HepG2 (cell line): ENCODE results near the gene RNF25. TPM values are rescaled to one million over a fixed set of nuclear protein-coding genes. Genes with fewer than 3 reads are reported as not detected.

Experiments used
- AGO2 ChIP-seq: fragments of 200-400 bp; formaldehyde crosslinking; optimal IDR thresholded peaks from 2 replicates; pipeline ENCODE3; 2017; ENCODE audit warnings: mild to moderate bottlenecking, low read depth, low read length, moderate library complexity
- ATF7 ChIP-seq, 2 experiments: fragments of 450-650 bp in 1 of 2; sonication (generic) in 1 of 2; formaldehyde crosslinking in 1 of 2; IDR thresholded peaks; 2 replicates each; pipeline versions ENCODE4 v1.4.0 to v1.6.1; 2016 to 2020; ENCODE audit warnings: antibody characterized with exemption in 1 of 2, mild to moderate bottlenecking in 1 of 2, missing genetic modification reagents in 1 of 2
- DMAP1 ChIP-seq: IDR thresholded peaks from 2 replicates; pipeline ENCODE4 v1.6.1; 2016
- FOSL1 ChIP-seq: sonication (generic); formaldehyde crosslinking; IDR thresholded peaks from 2 replicates; pipeline ENCODE4 v1.9.0; 2021; ENCODE audit warnings: missing genetic modification reagents, borderline replicate concordance
- GABPA ChIP-seq, 2 experiments: IDR thresholded peaks; 2 replicates each; pipeline ENCODE4 v1.6.1; 2011 to 2016; ENCODE audit warnings: low read depth in 2 of 2, low read length in 1 of 2, missing biosample characterization in 1 of 2, missing genetic modification characterization in 1 of 2
- GZF1 ChIP-seq: sonication (generic); formaldehyde crosslinking; IDR thresholded peaks from 2 replicates; pipeline ENCODE4 v1.5.1; 2020; ENCODE audit warnings: mild to moderate bottlenecking, missing genetic modification reagents
- KLF9 ChIP-seq: IDR thresholded peaks from 2 replicates; pipeline ENCODE4 v1.6.1; 2016; ENCODE audit warnings: low read depth
- MYNN ChIP-seq: sonication (generic); formaldehyde crosslinking; IDR thresholded peaks from 2 replicates; pipeline ENCODE4 v1.4.0; 2020; ENCODE audit warnings: mild to moderate bottlenecking, low read depth, missing genetic modification reagents
- NONO ChIP-seq, 2 experiments: fragments of 450-650 bp in 1 of 2; sonication (generic) in 1 of 2; formaldehyde crosslinking in 1 of 2; IDR thresholded peaks in 1 of 2; conservative IDR thresholded peaks in 1 of 2; 2 replicates each; pipeline versions ENCODE4 v1.6.1 to v1.8.0; 2017 to 2022; ENCODE audit warnings: mild to moderate bottlenecking in 1 of 2, missing genetic modification reagents in 1 of 2, moderate library complexity in 1 of 2
- TBP ChIP-seq: sonication (generic); formaldehyde crosslinking; IDR thresholded peaks from 2 replicates; pipeline ENCODE4 v1.5.0; 2020; ENCODE audit warnings: missing genetic modification reagents
- U2AF1 ChIP-seq: fragments of 200-400 bp; formaldehyde crosslinking; optimal IDR thresholded peaks from 2 replicates; pipeline ENCODE3; 2017; ENCODE audit warnings: mild to moderate bottlenecking, low read depth, low read length
- YEATS4 ChIP-seq: sonication (generic); formaldehyde crosslinking; IDR thresholded peaks from 2 replicates; pipeline ENCODE4 v1.4.0; 2020; ENCODE audit warnings: missing genetic modification reagents, borderline replicate concordance
- ZBTB14 ChIP-seq: sonication (generic); formaldehyde crosslinking; IDR thresholded peaks from 2 replicates; pipeline ENCODE4 v1.4.0; 2020; ENCODE audit warnings: missing genetic modification reagents
- ZBTB20 ChIP-seq: sonication (generic); formaldehyde crosslinking; IDR thresholded peaks from 2 replicates; pipeline ENCODE4 v1.8.1; 2023; ENCODE audit warnings: missing genetic modification reagents, low read depth, mild to moderate bottlenecking, borderline replicate concordance
- ZNF282 ChIP-seq: fragments of 450-650 bp; IDR thresholded peaks from 2 replicates; pipeline ENCODE4 v1.6.1; 2018; ENCODE audit not compliant: partially characterized antibody
- ZNF292 ChIP-seq: sonication (generic); formaldehyde crosslinking; IDR thresholded peaks from 2 replicates; pipeline ENCODE4 v1.8.1; 2022; ENCODE audit warnings: mild to moderate bottlenecking, low read depth, missing genetic modification reagents, borderline replicate concordance
- ZNF446 ChIP-seq: sonication (generic); formaldehyde crosslinking; IDR thresholded peaks from 2 replicates; pipeline ENCODE4 v1.5.0; 2020; ENCODE audit warnings: mild to moderate bottlenecking, missing genetic modification reagents
- ZNF468 ChIP-seq: sonication (generic); formaldehyde crosslinking; IDR thresholded peaks from 2 replicates; pipeline ENCODE4 v1.8.0; 2022; ENCODE audit warnings: mild to moderate bottlenecking, moderate library complexity, missing genetic modification reagents
- ZNF558 ChIP-seq: sonication (generic); formaldehyde crosslinking; IDR thresholded peaks from 2 replicates; pipeline ENCODE4 v1.9.0; 2022; ENCODE audit warnings: mild to moderate bottlenecking, missing genetic modification reagents, borderline replicate concordance
- ZNF589 ChIP-seq: sonication (generic); formaldehyde crosslinking; conservative IDR thresholded peaks from 2 replicates; pipeline ENCODE4 v1.8.0; 2022; ENCODE audit warnings: mild to moderate bottlenecking, moderate library complexity, missing genetic modification reagents
- ZNF615 ChIP-seq: sonication (generic); formaldehyde crosslinking; IDR thresholded peaks from 2 replicates; pipeline ENCODE4 v1.5.0; 2020; ENCODE audit warnings: mild to moderate bottlenecking, missing genetic modification reagents, borderline replicate concordance
- ZNF660 ChIP-seq: sonication (generic); formaldehyde crosslinking; IDR thresholded peaks from 2 replicates; pipeline ENCODE4 v1.5.1; 2020; ENCODE audit warnings: mild to moderate bottlenecking, low read depth, missing genetic modification reagents, borderline replicate concordance
- ZNF816 ChIP-seq: sonication (generic); formaldehyde crosslinking; IDR thresholded peaks from 2 replicates; pipeline ENCODE4 v1.8.0; 2022; ENCODE audit warnings: missing genetic modification reagents, mild to moderate bottlenecking, borderline replicate concordance
- ZNF879 ChIP-seq: sonication (generic); formaldehyde crosslinking; IDR thresholded peaks from 2 replicates; pipeline ENCODE4 v1.8.1; 2023; ENCODE audit warnings: missing genetic modification reagents
- ZNF891 ChIP-seq: sonication (generic); formaldehyde crosslinking; IDR thresholded peaks from 2 replicates; pipeline ENCODE4 v1.5.0; 2020; ENCODE audit warnings: mild to moderate bottlenecking, missing genetic modification reagents
- polyA plus RNA-seq, 8 experiments: library from polyadenylated mRNA; depleted of rRNA in 3 of 8; stranded (reverse) in 7 of 8; unstranded in 1 of 8; fragments of >200 nt; fragmentation: Illumina TruSeq in 4 of 8; extraction: Trizol in 4 of 8; gene quantifications; 2 replicates each; pipeline versions ENCODE4 v1.2.1 to v1.2.3, GENCODE V29; 2011 to 2016; ENCODE audit warnings: low read depth in 4 of 8, missing spikeins in 1 of 8, mixed read lengths in 1 of 8; ENCODE audit not compliant: insufficient read depth in 1 of 8
- total RNA-seq, 5 experiments: library from RNA; depleted of rRNA; stranded (reverse); fragments of >200 nt; fragmentation: Illumina TruSeq; extraction: Trizol; gene quantifications; 2 replicates each; pipeline ENCODE4 v1.2.3, GENCODE V29; 2016; ENCODE audit warnings: low read depth in 1 of 5
- TF ChIP-seq, protein P1 (sequence below): sonication (generic); formaldehyde crosslinking; IDR thresholded peaks from 2 replicates; pipeline ENCODE4 v1.8.0; 2022; ENCODE audit warnings: missing genetic modification reagents, mild to moderate bottlenecking, moderate library complexity, borderline replicate concordance

Gene RNF25
- total and polyA plus RNA-seq, 2 of the 13 experiments (the other 11 are each of a cell fraction or from before 2014, with no cell fraction given): 37.0 to 87.6 TPM

GRCh38 chr2:218710687-218711549 lies 39.1 kb upstream of the RNF25 start, which contains the start of gene TTLL4 (continued):
- TF ChIP-seq, protein P1, sequence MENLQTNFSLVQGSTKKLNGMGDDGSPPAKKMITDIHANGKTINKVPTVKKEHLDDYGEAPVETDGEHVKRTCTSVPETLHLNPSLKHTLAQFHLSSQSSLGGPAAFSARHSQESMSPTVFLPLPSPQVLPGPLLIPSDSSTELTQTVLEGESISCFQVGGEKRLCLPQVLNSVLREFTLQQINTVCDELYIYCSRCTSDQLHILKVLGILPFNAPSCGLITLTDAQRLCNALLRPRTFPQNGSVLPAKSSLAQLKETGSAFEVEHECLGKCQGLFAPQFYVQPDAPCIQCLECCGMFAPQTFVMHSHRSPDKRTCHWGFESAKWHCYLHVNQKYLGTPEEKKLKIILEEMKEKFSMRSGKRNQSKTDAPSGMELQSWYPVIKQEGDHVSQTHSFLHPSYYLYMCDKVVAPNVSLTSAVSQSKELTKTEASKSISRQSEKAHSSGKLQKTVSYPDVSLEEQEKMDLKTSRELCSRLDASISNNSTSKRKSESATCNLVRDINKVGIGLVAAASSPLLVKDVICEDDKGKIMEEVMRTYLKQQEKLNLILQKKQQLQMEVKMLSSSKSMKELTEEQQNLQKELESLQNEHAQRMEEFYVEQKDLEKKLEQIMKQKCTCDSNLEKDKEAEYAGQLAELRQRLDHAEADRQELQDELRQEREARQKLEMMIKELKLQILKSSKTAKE (CRISPR knock-in tag): no peak
- 0 out of 2 replicates have a peak, but pooled peaks have one; percentile 49 for TF ChIP-seq ZNF660 (CRISPR knock-in tag)
- peak; percentile 86 for TF ChIP-seq GZF1 (CRISPR knock-in tag)
- peak; percentile 93 for TF ChIP-seq AGO2
- no peak; the same call in 1 of the 2 replicates for TF ChIP-seq ZNF589 (CRISPR knock-in tag)
- TF ChIP-seq ZBTB20 (CRISPR knock-in tag): 0 out of 2 replicates have a peak, but pooled peaks have one; percentile 56
- peak; percentile 60; the same call in 1 of the 2 replicates for TF ChIP-seq TBP (CRISPR knock-in tag)
- TF ChIP-seq ZNF558 (CRISPR knock-in tag): peak; percentile 64; the same call in 1 of the 2 replicates
- TF ChIP-seq ZNF446 (CRISPR knock-in tag): peak; percentile 76; the same call in 1 of the 2 replicates
- no peak for TF ChIP-seq NONO (IDR thresholded peaks at IDR 0.05)
- peak; percentile 98 for TF ChIP-seq NONO (CRISPR knock-in tag; conservative IDR thresholded peaks at IDR 0.05)
- TF ChIP-seq ZNF468 (CRISPR knock-in tag): no peak
- TF ChIP-seq KLF9: peak; percentile 76; the same call in 1 of the 2 replicates
- TF ChIP-seq ZNF615 (CRISPR knock-in tag): 0 out of 2 replicates have a peak, but pooled peaks have one; percentile 71
- TF ChIP-seq GABPA (IDR thresholded peaks at IDR 0.05; ENCODE audit: low read depth, low read length): peak; percentile 47; the same call in 1 of the 2 replicates
- TF ChIP-seq GABPA (CRISPR knock-in tag; IDR thresholded peaks at IDR 0.05; ENCODE audit: low read depth): peak; percentile 84
- peak; percentile 63; the same call in 1 of the 2 replicates for TF ChIP-seq ZNF816 (CRISPR knock-in tag)
- TF ChIP-seq MYNN (CRISPR knock-in tag): no peak; the same call in 1 of the 2 replicates
- peak; percentile 91 for TF ChIP-seq DMAP1 (CRISPR knock-in tag)
- TF ChIP-seq FOSL1 (CRISPR knock-in tag): no peak
- TF ChIP-seq ZNF891 (CRISPR knock-in tag): peak; percentile 99
- TF ChIP-seq ZNF292 (CRISPR knock-in tag): no peak
- no peak for TF ChIP-seq ATF7 (IDR thresholded peaks at IDR 0.05)
- 0 out of 2 replicates have a peak, but pooled peaks have one; percentile 29 for TF ChIP-seq ATF7 (CRISPR knock-in tag; IDR thresholded peaks at IDR 0.05)
- TF ChIP-seq YEATS4: peak; percentile 96
- no peak for TF ChIP-seq ZNF282
- TF ChIP-seq ZBTB14 (CRISPR knock-in tag): 0 out of 2 replicates have a peak, but pooled peaks have one; percentile 54
- no peak for TF ChIP-seq U2AF1
- TF ChIP-seq ZNF879 (CRISPR knock-in tag): no peak
